Karpas-422 (cell line): ENCODE results near the gene ACOD1. TPM values are rescaled to one million over a fixed set of nuclear protein-coding genes. Genes with fewer than 3 reads are reported as not detected.
"Not testable (repeated sequence)": the region's sequence is repeated elsewhere in the genome, so short reads cannot be mapped to it uniquely, and the experiment has no call there.

Experiments
- DNase-seq: peaks from one replicate; pipeline ENCODE4 v3.0.0-alpha.2; 2015
- H2AFZ ChIP-seq: fragments of 200-600 bp; sonication (generic); 2 replicates; pipeline ENCODE4 v1.6.1; 2014; ENCODE audit warnings: antibody characterized with exemption, low read length, mixed read lengths
- H3K27ac ChIP-seq: fragments of 200-600 bp; sonication (generic); 2 replicates; pipeline ENCODE4 v1.5.1; 2014; ENCODE audit warnings: mild to moderate bottlenecking, low read length, moderate library complexity
- H3K27me3 ChIP-seq: fragments of 200-600 bp; sonication (generic); 2 replicates; pipeline ENCODE4 v1.6.1; 2014; ENCODE audit warnings: low read length, mixed read lengths
- H3K36me3 ChIP-seq: fragments of 200-600 bp; sonication (generic); 2 replicates; pipeline ENCODE4 v1.6.1; 2014; ENCODE audit warnings: low read length, mixed read lengths; ENCODE audit not compliant: insufficient read depth
- H3K4me1 ChIP-seq: fragments of 200-600 bp; sonication (generic); 2 replicates; pipeline ENCODE4 v1.6.1; 2014; ENCODE audit warnings: mild to moderate bottlenecking, low read length, mixed read lengths
- H3K4me2 ChIP-seq: fragments of 200-600 bp; sonication (generic); 2 replicates; pipeline ENCODE4 v1.6.1; 2014; ENCODE audit warnings: low read length, low read depth, mild to moderate bottlenecking; ENCODE audit not compliant: poor library complexity, severe bottlenecking
- H3K4me3 ChIP-seq: fragments of 200-600 bp; sonication (generic); 2 replicates; pipeline ENCODE4 v1.5.1; 2014; ENCODE audit warnings: mild to moderate bottlenecking, antibody characterized with exemption, low read length, mixed read lengths
- H3K79me2 ChIP-seq: fragments of 200-600 bp; sonication (generic); 2 replicates; pipeline ENCODE4 v1.6.1; 2014; ENCODE audit warnings: mild to moderate bottlenecking, low read length, mixed read lengths
- H3K9ac ChIP-seq: fragments of 200-600 bp; sonication (generic); 2 replicates; pipeline ENCODE4 v1.6.0; 2014; ENCODE audit warnings: low read length
- H3K9me2 ChIP-seq: fragments of 200-600 bp; sonication (generic), shearing (Covaris generic); replicated peaks from 2 replicates; pipeline ENCODE4 v1.6.0; 2014; ENCODE audit warnings: mild to moderate bottlenecking, low read length, moderate library complexity; ENCODE audit not compliant: insufficient read depth
- H3K9me3 ChIP-seq: fragments of 300-700, 200-600 bp; sonication (generic); 2 replicates; pipeline ENCODE4 v1.6.1; 2014; ENCODE audit warnings: low read length, mixed read lengths
- H4K20me1 ChIP-seq: fragments of 200-600 bp; sonication (generic); 2 replicates; pipeline ENCODE4 v1.6.1; 2014; ENCODE audit warnings: mild to moderate bottlenecking, antibody characterized with exemption, low read length, low read depth; ENCODE audit not compliant: insufficient read depth
- total RNA-seq: library from RNA; depleted of rRNA; stranded (reverse); fragments of >200 nt; shearing (Covaris generic); gene quantifications from 2 replicates; pipeline ENCODE4 v1.2.3, GENCODE V29; 2014; ENCODE audit warnings: low replicate concordance; rRNA removed

Gene ACOD1
- not detected in 2 replicates for total RNA-seq

DNA sequence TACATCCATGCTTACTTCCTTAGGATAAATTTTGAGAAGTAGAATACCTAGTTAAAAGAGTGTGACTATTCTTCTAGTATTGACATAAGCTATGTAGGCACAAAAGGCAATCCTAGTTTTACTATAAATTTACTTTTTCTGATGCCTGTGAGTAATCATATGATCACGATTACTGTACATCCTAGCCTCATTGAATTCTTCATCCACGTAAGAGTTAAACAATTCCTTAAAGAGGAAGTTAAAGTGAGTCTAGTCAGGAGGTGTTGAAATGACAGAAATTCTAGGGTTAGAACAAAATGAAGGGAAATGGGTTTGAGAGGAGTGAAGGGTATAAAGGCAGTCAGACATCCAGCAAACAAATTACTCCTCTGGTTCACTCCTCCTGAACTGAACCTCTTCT is at the start of gene ACOD1:
ACOD1 (plus strand) TSS at position 363 of the 400 bp plus-strand sequence. CDS start 48 bp downstream, outside the sequence.
- DNase-seq = no peak
- Histone ChIP-seq H3K27me3 (no peaks in the 10 kb centered on the region), H3K4me1 (0 out of 2 replicates have a peak, but pooled peaks cover 5% of the 10 kb centered on the region), H2AFZ (no peak within 1 kb of the TSS), H4K20me1 (no peaks in the 10 kb centered on the region), H3K4me3 (no peak within 1 kb of the TSS), H3K27ac (no peak within 1 kb of the TSS), H3K79me2 (no peaks in the 10 kb centered on the region), H3K9me3 (no peaks in the 10 kb centered on the region), H3K4me2 (no peak within 1 kb of the TSS), H3K36me3 (no peaks in the 10 kb centered on the region), H3K9me2 (no peaks in the 10 kb centered on the region), H3K9ac (no peak within 1 kb of the TSS)

GRCh38 chr13:76899066-76899465 is 49.2 kb upstream of the ACOD1 start:
- H3K36me3 ChIP-seq, H3K27me3 ChIP-seq, H3K79me2 ChIP-seq, H2AFZ ChIP-seq, H3K9ac ChIP-seq, H3K4me2 ChIP-seq, H3K4me3 ChIP-seq, H3K9me3 ChIP-seq, H4K20me1 ChIP-seq, DNase-seq, H3K27ac ChIP-seq, H3K9me2 ChIP-seq: not testable (repeated sequence)
- H3K4me1 ChIP-seq = peaks cover 13% of the 10 kb centered on the region

GRCh38 chr13:76903544-76904162 is 44.7 kb upstream of the ACOD1 start:
- Histone ChIP-seq H3K4me2 (no peak overlapping the region), H2AFZ (no peak overlapping the region)

DNA sequence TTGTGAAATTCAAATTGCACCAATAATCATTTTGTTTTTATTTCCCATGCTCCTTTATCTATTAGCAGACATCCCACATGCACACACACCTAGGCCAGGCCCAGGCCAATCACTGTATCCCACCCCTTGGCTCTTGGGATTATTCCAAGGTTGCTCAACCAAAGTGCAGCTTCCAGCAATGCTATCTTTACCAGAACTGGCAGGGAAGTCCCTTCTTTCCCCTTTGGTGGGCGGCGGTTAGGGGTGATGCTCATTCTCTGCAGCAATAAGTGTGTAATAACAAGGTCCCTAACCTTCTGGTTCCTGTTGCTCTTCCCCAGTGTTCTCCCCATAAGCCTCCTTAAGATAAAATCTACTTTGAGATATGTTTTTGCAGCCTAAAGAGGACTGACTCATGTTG is 43.8 kb upstream of the ACOD1 start:
- H3K4me3 ChIP-seq = no peak overlapping the region
- H3K27ac ChIP-seq = no peak overlapping the region
- no peaks in the 10 kb centered on the region for H3K36me3 ChIP-seq
- no peaks in the 10 kb centered on the region for H3K9me3 ChIP-seq
- H2AFZ ChIP-seq = no peak overlapping the region
- H3K4me1 ChIP-seq = peaks cover 23% of the 10 kb centered on the region
- H3K27me3 ChIP-seq = no peaks in the 10 kb centered on the region
- H3K9me2 ChIP-seq = no peaks in the 10 kb centered on the region
- no peaks in the 10 kb centered on the region for H4K20me1 ChIP-seq
- H3K9ac ChIP-seq = no peak overlapping the region
- no peak overlapping the region for H3K4me2 ChIP-seq
- no peak for DNase-seq
- H3K79me2 ChIP-seq = no peaks in the 10 kb centered on the region

More at GRCh38 chr13:76903544-76904162, 44.7 kb upstream of the ACOD1 start:
- no peaks in the 10 kb centered on the region for H4K20me1 ChIP-seq
- peak; percentile 91 for DNase-seq
- H3K4me3 ChIP-seq = no peak overlapping the region
- H3K9me2 ChIP-seq = no peaks in the 10 kb centered on the region
- H3K36me3 ChIP-seq = no peaks in the 10 kb centered on the region
- H3K27me3 ChIP-seq = no peaks in the 10 kb centered on the region
- H3K4me1 ChIP-seq = peaks cover 15% of the 10 kb centered on the region
- no peak overlapping the region for H3K9ac ChIP-seq
- no peak overlapping the region for H3K27ac ChIP-seq
- no peaks in the 10 kb centered on the region for H3K79me2 ChIP-seq
- no peaks in the 10 kb centered on the region for H3K9me3 ChIP-seq

GRCh38 chr13:76912476-76912875 is 35.8 kb upstream of the ACOD1 start:
- no peaks in the 10 kb centered on the region for H3K9me2 ChIP-seq
- no peaks in the 10 kb centered on the region for H3K27me3 ChIP-seq
- H3K4me2 ChIP-seq = no peak overlapping the region
- H3K4me1 ChIP-seq = peaks cover 11% of the 10 kb centered on the region
- no peak overlapping the region for H2AFZ ChIP-seq
- H3K36me3 ChIP-seq = no peaks in the 10 kb centered on the region
- H3K9me3 ChIP-seq = no peaks in the 10 kb centered on the region
- no peak for DNase-seq
- no peaks in the 10 kb centered on the region for H3K79me2 ChIP-seq
- no peaks in the 10 kb centered on the region for H4K20me1 ChIP-seq
- H3K27ac ChIP-seq = no peak overlapping the region
- no peak overlapping the region for H3K4me3 ChIP-seq
- no peak overlapping the region for H3K9ac ChIP-seq

DNA sequence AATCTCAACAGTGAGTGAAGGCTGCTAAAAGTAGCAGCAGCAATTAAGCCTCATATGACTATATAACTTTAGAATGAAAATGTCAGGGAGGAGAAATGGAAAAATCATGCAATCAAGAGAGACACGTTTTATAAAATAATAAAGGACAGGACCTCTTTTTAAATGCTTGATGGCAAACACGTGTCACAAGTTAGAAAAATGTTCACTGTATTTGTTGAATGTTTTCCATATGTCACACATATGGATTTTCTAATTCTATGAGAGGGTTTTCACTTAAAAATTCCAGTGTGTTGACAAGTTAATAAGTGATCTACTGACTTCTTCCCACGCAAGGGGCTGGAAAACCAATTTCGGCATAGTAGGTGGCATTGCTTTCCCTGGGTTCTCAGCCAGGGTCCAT is 34.4 kb upstream of the ACOD1 start:
- Histone ChIP-seq H3K9me3 (no peaks in the 10 kb centered on the region), H3K4me1 (peaks cover 6% of the 10 kb centered on the region), H3K9ac (no peak overlapping the region), H3K36me3 (no peaks in the 10 kb centered on the region), H2AFZ (no peak overlapping the region), H3K27ac (no peak overlapping the region), H3K79me2 (no peaks in the 10 kb centered on the region), H3K27me3 (no peaks in the 10 kb centered on the region), H3K9me2 (no peaks in the 10 kb centered on the region), H3K4me3 (no peak overlapping the region), H4K20me1 (no peaks in the 10 kb centered on the region), H3K4me2 (no peak overlapping the region)
- no peak for DNase-seq

- no peaks in the 10 kb centered on the region for H3K9me3 ChIP-seq
- H3K4me1 ChIP-seq = no peaks in the 10 kb centered on the region
Observed at GRCh38 chr13:76917095-76917494, 31.2 kb upstream of the ACOD1 start.

GRCh38 chr13:76917755-76918481 is 30.4 kb upstream of the ACOD1 start:
- H3K27me3 ChIP-seq, H3K36me3 ChIP-seq, H3K4me2 ChIP-seq, H3K27ac ChIP-seq, H2AFZ ChIP-seq, H3K9ac ChIP-seq, H3K9me2 ChIP-seq, H4K20me1 ChIP-seq, H3K79me2 ChIP-seq, H3K4me3 ChIP-seq, DNase-seq, H3K9me3 ChIP-seq, H3K4me1 ChIP-seq: not testable (repeated sequence)

More at GRCh38 chr13:76917095-76917494, 31.2 kb upstream of the ACOD1 start:
- Histone ChIP-seq H3K27ac (no peak overlapping the region), H3K9me2 (no peaks in the 10 kb centered on the region), H2AFZ (no peak overlapping the region), H4K20me1 (no peaks in the 10 kb centered on the region), H3K27me3 (no peaks in the 10 kb centered on the region), H3K4me3 (no peak overlapping the region), H3K9ac (no peak overlapping the region), H3K79me2 (no peaks in the 10 kb centered on the region), H3K36me3 (no peaks in the 10 kb centered on the region), H3K4me2 (no peak overlapping the region)
- DNase-seq = no peak
